Non-pigmented ciliary epithelial cell (primary cell): ENCODE results near the gene GTPBP10.

Experiments used
- DNase-seq: peaks from one replicate; pipeline ENCODE4 v3.0.0-alpha.2; 2010; ENCODE audit warnings: low read depth

The GTPBP10 gene

GRCh38 chr7:90383422-90383821 lies 36.9 kb downstream of the GTPBP10 start:
- peak; percentile 30 for DNase-seq

DNA sequence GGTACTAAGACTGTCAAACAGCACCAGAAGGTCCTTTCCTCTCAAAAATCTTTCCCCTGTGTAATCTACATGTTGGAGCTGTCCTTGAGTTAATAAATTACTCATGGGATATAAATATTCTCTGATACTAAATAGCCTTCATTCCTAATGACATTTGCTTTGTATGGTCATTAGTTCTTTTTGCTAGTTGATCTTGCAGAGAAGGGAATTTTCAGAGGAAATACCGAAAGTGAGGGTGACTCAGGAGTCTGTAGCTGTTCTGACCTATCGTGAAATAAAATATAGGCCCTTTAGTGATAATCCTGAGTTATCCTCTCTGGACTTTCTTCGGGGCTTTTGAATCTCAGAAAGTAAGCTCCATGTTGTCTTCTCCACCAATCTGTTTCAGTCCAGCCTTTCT lies 37.3 kb downstream of the GTPBP10 start:
- DNase-seq = peak; percentile 41

DNA sequence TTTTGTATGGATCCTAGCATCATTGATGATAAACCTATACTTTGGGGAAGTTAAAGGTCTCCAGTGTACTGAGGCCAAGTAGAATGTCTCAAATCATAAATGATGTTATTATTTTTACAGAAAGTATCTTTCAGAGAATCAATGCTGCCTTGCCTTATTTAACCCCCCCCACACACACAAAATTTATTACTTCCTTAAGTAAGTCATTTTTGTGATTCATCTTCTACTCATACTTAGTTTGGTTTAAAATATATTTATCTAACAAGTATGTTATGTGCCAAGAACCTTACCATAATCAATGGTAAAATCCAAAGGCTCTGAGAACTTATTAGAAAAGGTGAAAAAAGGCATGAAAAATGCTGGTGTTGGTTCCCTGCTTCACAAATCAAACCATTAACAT lies 37.9 kb downstream of the GTPBP10 start:
- DNase-seq = no peak

GRCh38 chr7:90387470-90388240 lies 41.1 kb downstream of the GTPBP10 start:
- DNase-seq = no peak

- no peak for DNase-seq
Observed at GRCh38 chr7:90390926-90391325, 44.4 kb downstream of the GTPBP10 start.

DNA sequence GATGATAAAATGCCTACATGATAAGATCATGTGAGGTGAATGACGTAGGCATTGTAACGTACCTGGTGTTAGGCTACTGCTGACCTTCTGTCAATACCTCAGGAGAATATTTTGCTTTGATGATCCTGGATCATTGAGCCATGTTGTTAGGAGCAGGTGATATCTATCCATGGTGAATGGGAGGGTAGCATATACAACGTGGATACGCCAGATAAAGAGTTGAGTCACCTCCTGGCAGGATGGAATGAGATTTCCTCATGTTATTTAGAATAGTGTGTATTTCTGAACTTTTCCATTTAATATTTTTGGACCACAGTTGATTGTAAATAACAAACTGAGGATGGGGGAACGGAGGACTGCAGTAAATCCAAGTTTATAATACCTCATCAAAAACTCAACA lies 45.0 kb downstream of the GTPBP10 start:
- no peak for DNase-seq

DNA sequence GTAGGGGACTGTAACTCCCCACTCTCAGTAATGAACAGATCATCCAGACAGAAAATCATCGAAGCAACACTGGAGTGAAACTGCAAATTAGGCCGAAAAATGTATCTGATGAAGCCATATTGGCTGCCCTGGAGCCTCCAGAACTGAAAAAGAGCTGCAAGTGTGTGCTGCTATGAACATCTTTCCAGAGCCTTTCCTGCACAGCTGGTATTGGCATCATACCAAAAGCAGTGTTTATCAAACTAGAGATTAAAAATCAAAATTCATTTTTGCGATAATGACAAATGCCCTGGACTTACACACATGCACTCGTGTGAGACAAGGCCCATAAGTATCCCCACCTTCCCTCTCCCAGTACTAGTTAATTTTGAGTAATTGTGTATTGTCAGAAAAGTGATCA lies 49.9 kb downstream of the GTPBP10 start:
- no peak for DNase-seq

- no peak for DNase-seq
Observed at GRCh38 chr7:90401989-90402388, 55.5 kb downstream of the GTPBP10 start.

GRCh38 chr7:90402785-90403173 lies 56.3 kb downstream of the GTPBP10 start:
- no peak for DNase-seq

DNA sequence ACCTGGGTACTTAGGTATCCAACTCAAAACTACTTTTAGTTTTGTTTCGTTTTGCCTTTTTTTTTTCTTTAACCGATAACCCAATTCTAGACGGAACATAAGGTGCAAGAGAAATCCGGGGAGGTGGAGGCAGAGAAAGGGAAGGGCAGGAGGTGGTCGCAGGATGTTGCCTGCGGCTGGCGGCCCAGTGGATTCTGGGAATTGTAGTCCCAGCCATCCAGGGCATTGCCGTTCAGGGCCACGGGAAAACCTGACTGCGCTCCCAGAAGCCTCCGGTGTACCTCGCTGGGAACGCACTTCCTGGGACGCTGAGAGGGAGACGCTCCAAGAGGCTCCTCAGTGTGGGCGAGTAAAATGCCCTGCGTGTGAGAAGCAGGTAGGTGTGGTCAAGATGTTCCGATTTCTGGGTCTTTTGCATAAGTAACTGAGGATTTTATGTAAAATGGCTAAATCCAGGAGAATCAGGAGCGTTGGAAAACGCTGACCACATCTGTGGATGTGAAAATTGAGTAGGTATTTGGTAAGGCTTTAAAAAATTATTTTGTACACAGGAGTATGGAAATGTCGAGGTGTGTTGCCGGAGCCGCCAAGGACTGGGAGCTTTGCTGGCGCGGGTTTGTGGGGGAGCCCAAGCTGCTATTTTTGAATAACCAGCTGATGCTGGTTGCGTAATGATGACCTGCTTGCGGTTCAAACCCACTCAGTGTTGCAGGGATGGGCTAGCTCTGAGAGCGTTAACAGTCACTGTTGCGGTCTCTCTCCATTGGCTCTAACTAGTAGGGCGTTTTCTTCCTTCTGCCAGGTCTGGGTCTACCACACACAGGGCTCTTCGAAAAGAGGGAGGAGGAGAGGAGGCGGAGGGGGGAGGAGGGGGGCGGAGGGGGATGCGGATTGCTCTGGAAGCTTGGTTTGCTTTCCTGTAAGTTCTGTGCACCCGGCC lies 56.9 kb downstream of the GTPBP10 start, which contains the start of gene CLDN12:
TSS of gene CLDN12 (plus strand) at position 288 of the 940 bp plus-strand sequence. CDS start 9,216 bp downstream, outside the sequence.
- peak; percentile 97 for DNase-seq

- DNase-seq = no peak
Observed at GRCh38 chr7:90404777-90405176, 58.3 kb downstream of the GTPBP10 start.

GRCh38 chr7:90407484-90407821 lies 60.9 kb downstream of the GTPBP10 start:
- no peak for DNase-seq

DNA sequence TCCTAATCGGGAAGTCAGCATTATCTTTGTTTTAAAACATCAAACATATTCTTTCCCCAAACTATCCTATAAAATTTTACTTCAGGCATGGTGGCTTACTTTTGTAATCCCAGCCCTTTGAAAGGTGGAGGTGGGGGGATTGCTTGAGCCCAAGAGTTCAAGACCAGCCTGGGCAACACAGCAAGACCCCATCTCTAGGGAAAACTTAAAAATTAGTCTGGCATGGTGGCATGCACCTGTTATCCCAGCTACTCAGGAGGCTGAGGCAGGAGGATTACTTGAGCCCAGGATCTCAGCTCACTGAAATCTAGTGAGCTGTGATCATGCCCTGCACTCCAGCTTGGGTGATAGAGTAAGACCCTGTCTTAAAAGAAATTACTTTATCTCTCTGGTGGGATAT lies 61.6 kb downstream of the GTPBP10 start:
- no peak for DNase-seq

GRCh38 chr7:90409667-90410066 lies 63.2 kb downstream of the GTPBP10 start:
- DNase-seq = no peak

DNA sequence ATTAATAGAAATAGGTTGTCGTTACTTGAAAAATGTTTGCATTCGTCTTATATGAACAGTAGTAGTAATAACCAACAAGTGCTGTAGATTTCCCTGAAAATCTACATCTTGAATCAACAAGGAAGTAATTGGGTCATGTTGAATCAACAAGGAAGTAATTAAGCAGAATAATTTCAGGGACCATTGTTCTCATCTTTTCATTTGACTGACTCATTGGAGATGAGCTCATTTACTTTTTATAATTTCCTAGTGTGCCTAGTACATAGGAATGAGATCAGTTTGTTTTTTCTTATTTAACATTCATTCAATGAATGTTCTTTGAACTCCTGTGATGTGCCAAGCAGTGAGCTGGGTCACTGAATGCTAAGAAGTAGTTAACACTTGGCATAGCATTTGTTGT lies 65.0 kb downstream of the GTPBP10 start:
- no peak for DNase-seq

GRCh38 chr7:90412458-90413184 lies 66.1 kb downstream of the GTPBP10 start:
- DNase-seq = no peak

GRCh38 chr7:90413185-90413528 lies 66.6 kb downstream of the GTPBP10 start:
- no peak for DNase-seq

GRCh38 chr7:90421651-90422050 lies 75.1 kb downstream of the GTPBP10 start:
- no peak for DNase-seq

- DNase-seq = no peak
Observed at GRCh38 chr7:90424720-90425119, 78.2 kb downstream of the GTPBP10 start.

DNA sequence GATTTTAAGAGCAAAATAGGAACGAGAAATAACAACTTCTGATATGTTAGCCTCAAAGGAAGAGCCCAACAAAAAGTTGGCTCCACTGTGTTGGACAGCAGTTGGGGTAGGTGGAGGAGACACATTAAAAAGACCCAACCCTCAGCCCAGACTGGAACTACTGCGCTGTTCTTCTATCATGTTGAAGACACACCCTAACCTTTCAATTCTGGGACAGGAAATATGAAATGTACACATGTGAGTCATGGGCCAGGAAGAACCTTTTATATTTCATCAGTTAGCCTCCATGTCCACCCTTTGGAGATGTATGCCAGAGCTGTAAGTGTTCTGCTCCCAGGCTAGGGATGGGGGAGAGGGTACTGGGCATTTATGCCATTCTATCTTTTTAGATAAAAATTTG lies 78.9 kb downstream of the GTPBP10 start:
- DNase-seq = no peak

- no peak for DNase-seq
Observed at GRCh38 chr7:90430614-90431460, 84.3 kb downstream of the GTPBP10 start.

- no peak for DNase-seq
Observed at GRCh38 chr7:90432752-90433151, 86.2 kb downstream of the GTPBP10 start.
